DND-41 (cell line): ENCODE results near the gene PTGES3.
A peak's percentile ranks its signal among the peaks of the same experiment; 100 is the strongest.

Experiments used
- ATAC-seq: fragments of 200-7000 bp; cut with Tn5 transposase; 3 replicates; pipeline ENCODE4 v1.9.1; 2021; ENCODE audit warnings: low read depth; ENCODE audit not compliant: insufficient read depth
- DNase-seq: peaks from one replicate; pipeline ENCODE4 v3.0.0-alpha.2; 2020
- H2AFZ ChIP-seq: 2 replicates; pipeline ENCODE4 v1.6.0; 2012; ENCODE audit warnings: low read depth, low read length
- H3K27ac ChIP-seq: 2 replicates; pipeline ENCODE4 v1.5.1; 2012; ENCODE audit warnings: low read length, inconsistent platforms
- H3K27me3 ChIP-seq: fragments of 200-600 bp; sonication (generic); 2 replicates; pipeline ENCODE4 v1.6.0; 2012; ENCODE audit warnings: low read length, mild to moderate bottlenecking, inconsistent platforms; ENCODE audit not compliant: insufficient read depth, poor library complexity
- H3K36me3 ChIP-seq: 2 replicates; pipeline ENCODE4 v1.5.1; 2012; ENCODE audit warnings: low read length, inconsistent platforms; ENCODE audit not compliant: insufficient read depth
- H3K4me1 ChIP-seq: 2 replicates; pipeline ENCODE4 v1.5.1; 2012; ENCODE audit warnings: mild to moderate bottlenecking, low read length; ENCODE audit not compliant: insufficient read depth
- H3K4me2 ChIP-seq: 2 replicates; pipeline ENCODE4 v1.6.0; 2012; ENCODE audit warnings: mild to moderate bottlenecking, moderate library complexity, low read length, inconsistent platforms; ENCODE audit not compliant: insufficient read depth
- H3K4me3 ChIP-seq, 2 experiments: fragments of 200-600 bp in 1 of 2; shearing (Covaris generic) in 1 of 2; 2 replicates each; pipeline ENCODE4 v1.5.1; 2012 to 2016; ENCODE audit warnings: inconsistent platforms in 2 of 2, low read length in 2 of 2, mild to moderate bottlenecking in 2 of 2, low read depth in 1 of 2, moderate library complexity in 1 of 2
- H3K79me2 ChIP-seq: 2 replicates; pipeline ENCODE4 v1.6.0; 2012; ENCODE audit warnings: low read length, inconsistent platforms; ENCODE audit not compliant: insufficient read depth
- H3K9ac ChIP-seq: 2 replicates; pipeline ENCODE4 v1.6.0; 2012; ENCODE audit warnings: low read depth, mild to moderate bottlenecking, inconsistent platforms, low read length, moderate library complexity
- H3K9me3 ChIP-seq: 2 replicates; pipeline ENCODE4 v1.5.1; 2012; ENCODE audit warnings: low read length, moderate library complexity, mild to moderate bottlenecking, inconsistent platforms; ENCODE audit not compliant: insufficient read depth, severe bottlenecking
- H4K20me1 ChIP-seq: 2 replicates; pipeline ENCODE4 v1.6.0; 2012; ENCODE audit warnings: low read length; ENCODE audit not compliant: insufficient read depth
- EZH2 ChIP-seq: IDR thresholded peaks from 3 replicates; pipeline ENCODE4 v1.6.1; 2012; ENCODE audit warnings: borderline replicate concordance, low read depth, mild to moderate bottlenecking, moderate library complexity, low read length, inconsistent platforms; ENCODE audit not compliant: severe bottlenecking
- TF ChIP-seq, protein P1 (sequence below): IDR thresholded peaks from 2 replicates; pipeline ENCODE4 v1.5.1; 2012; ENCODE audit warnings: borderline replicate concordance, low read length, moderate library complexity, mild to moderate bottlenecking; ENCODE audit not compliant: poor library complexity, severe bottlenecking; ENCODE audit errors: extremely low read depth

The PTGES3 gene

DNA sequence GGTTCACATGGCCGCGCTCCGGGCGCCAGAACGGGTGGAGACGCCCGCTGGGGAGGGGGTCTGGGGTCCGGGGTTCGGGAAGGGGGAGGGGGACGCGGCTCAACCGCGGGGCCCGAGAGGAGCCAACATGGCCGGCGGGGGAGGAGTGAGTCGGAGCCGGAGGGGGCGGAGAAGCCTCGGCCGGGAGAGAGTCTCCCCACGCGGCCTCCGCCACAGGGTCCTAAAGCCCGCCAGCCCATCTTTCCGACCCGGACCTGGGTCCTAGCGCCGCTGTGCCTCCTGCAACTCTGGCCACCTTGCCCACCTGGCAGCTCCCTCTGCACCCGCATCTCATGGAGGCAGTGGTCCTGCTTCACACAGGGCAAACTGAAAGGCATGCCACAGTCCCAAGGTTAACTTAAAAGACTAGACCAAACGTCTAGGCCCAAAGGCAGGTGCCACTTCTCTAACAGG lies 57.9 kb downstream of the PTGES3 start, which contains the start of gene BAZ2A:
TSS of gene BAZ2A (minus strand) at position 147 of the 453 bp plus-strand sequence. CDS start 12,796 bp downstream, outside the sequence.
- peaks cover 24% of the 10 kb centered on the region for H3K36me3 ChIP-seq
- peaks cover 84% of the 10 kb centered on the region for H3K79me2 ChIP-seq
- H3K9me3 ChIP-seq = no peaks in the 10 kb centered on the region
- H3K27me3 ChIP-seq = no peaks in the 10 kb centered on the region
- ATAC-seq = peak; percentile 87
- peak; percentile 88 for DNase-seq
- H3K4me2 ChIP-seq = peak within 1 kb of the TSS; percentile 95
- TF ChIP-seq, protein P1, sequence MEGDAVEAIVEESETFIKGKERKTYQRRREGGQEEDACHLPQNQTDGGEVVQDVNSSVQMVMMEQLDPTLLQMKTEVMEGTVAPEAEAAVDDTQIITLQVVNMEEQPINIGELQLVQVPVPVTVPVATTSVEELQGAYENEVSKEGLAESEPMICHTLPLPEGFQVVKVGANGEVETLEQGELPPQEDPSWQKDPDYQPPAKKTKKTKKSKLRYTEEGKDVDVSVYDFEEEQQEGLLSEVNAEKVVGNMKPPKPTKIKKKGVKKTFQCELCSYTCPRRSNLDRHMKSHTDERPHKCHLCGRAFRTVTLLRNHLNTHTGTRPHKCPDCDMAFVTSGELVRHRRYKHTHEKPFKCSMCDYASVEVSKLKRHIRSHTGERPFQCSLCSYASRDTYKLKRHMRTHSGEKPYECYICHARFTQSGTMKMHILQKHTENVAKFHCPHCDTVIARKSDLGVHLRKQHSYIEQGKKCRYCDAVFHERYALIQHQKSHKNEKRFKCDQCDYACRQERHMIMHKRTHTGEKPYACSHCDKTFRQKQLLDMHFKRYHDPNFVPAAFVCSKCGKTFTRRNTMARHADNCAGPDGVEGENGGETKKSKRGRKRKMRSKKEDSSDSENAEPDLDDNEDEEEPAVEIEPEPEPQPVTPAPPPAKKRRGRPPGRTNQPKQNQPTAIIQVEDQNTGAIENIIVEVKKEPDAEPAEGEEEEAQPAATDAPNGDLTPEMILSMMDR = no peak
- TF ChIP-seq EZH2 = no peak
- H3K27ac ChIP-seq = peak within 1 kb of the TSS; percentile 91
- peak within 1 kb of the TSS; percentile 78 for H2AFZ ChIP-seq
- H4K20me1 ChIP-seq = peaks cover 16% of the 10 kb centered on the region; the same call in 1 of the 2 replicates
- peak within 1 kb of the TSS; percentile 88 for H3K9ac ChIP-seq
- peaks cover 56% of the 10 kb centered on the region for H3K4me1 ChIP-seq
- H3K4me3 ChIP-seq = peak within 1 kb of the TSS; percentile 96 to 100

DNA sequence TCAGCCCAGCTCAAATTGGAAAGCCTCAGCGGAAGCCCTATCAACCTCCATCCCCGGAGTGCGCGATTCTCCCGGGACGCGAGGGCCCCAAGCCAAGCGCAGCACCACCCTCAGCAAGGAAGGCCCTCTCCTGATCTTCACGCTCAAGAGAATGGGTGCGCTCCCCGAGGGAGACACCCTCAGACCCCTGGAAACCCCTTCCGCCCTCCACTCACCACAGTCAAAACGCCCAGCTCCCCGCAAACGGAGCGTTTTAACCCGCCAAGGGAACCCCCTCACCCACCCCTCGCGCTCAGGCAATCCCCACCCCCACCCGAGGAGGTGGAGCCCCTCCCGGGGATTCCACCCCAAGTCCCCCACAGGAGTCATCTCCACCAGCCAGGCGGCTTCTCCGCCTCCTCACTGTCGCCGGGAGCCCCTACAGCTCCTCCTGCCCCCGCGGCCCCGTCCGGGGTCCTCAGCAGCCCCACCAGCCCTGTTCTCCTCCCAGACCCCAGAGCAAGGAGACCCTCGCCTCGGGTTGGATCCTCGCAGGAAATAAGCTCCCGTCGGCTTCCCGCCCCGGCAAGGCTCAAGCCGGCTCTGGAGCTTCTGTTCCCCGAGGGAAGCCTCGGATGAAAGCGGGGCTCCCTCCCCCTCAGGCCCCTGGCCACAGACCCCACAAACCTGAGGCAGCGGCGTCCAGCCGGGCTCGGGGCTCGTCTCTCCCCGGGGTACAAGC lies 58.5 kb downstream of the PTGES3 start:
- Histone ChIP-seq H2AFZ (peak overlapping the region; percentile 78), H3K4me1 (peaks cover 52% of the 10 kb centered on the region), H3K27ac (peak overlapping the region; percentile 91), H3K4me3 (peak overlapping the region; percentile 96 to 100), H3K9ac (peak overlapping the region; percentile 88), H3K79me2 (peaks cover 85% of the 10 kb centered on the region), H4K20me1 (peaks cover 16% of the 10 kb centered on the region; the same call in 1 of the 2 replicates), H3K4me2 (peak overlapping the region; percentile 95), H3K9me3 (no peaks in the 10 kb centered on the region), H3K27me3 (no peaks in the 10 kb centered on the region), H3K36me3 (peaks cover 24% of the 10 kb centered on the region)
- no peak for TF ChIP-seq EZH2
- TF ChIP-seq, protein P1 = no peak
- ATAC-seq (peak; percentile 44), DNase-seq (peak; percentile 53)

DNA sequence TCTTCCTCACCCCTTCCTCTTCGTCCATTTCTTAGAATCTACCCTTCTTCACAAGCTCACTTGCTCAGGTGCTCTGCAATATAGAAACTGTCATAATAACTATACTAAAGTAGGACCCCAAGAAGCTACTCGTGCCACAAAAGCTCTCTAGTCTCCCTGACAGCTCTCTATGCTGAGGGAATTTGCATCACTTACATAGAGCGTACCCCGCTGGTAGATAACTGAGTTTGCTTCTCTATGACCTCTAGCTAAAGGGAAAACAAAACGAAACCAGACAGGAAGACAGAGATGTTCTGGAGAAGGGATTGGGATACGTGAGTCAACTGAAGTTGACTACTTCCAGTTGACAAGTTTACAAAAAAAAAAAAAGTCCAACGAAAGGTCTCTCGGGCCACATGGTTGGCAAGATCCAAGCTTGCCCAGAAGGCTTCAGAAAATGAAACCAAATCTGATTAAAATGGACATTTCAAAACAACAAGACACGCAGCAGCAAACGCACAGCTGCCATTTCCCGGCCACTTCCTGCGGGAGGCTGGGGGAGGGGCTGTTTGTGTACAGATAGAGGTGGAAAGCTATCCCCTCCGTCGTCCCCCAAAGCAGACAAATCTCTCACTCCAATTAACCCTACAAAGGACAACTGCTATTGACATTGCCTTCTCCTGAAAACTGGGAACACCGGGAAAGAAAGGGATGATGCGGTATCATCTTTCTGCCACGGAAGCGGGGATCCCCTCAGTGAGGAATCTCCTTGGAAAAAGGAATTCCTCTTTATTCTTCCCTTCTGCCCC lies 59.2 kb downstream of the PTGES3 start:
- H3K27me3 ChIP-seq = no peaks in the 10 kb centered on the region
- TF ChIP-seq, protein P1 = peak; percentile 21
- TF ChIP-seq EZH2 = no peak
- peak; percentile 36 for ATAC-seq
- peaks cover 85% of the 10 kb centered on the region for H3K79me2 ChIP-seq
- peaks cover 47% of the 10 kb centered on the region for H3K4me1 ChIP-seq
- H3K9me3 ChIP-seq = no peaks in the 10 kb centered on the region
- H2AFZ ChIP-seq = peak overlapping the region; percentile 78
- H3K36me3 ChIP-seq = peaks cover 30% of the 10 kb centered on the region
- H3K27ac ChIP-seq = peak overlapping the region; percentile 91
- peak; percentile 78 for DNase-seq
- H3K4me2 ChIP-seq = peak overlapping the region; percentile 95
- H4K20me1 ChIP-seq = peaks cover 21% of the 10 kb centered on the region; the same call in 1 of the 2 replicates
- peak overlapping the region; percentile 96 to 100 for H3K4me3 ChIP-seq
- H3K9ac ChIP-seq = peak overlapping the region; percentile 88
